Inflammatory macrophage treated with lipopolysaccharide for 1 hour (primary cell): Measurements from ENCODE around the gene XDH.

ENCODE experiments used
- DNase-seq, 2 donors: peaks; one replicate each; pipeline ENCODE4 v3.0.0-alpha.2; 2020 to 2022

Gene XDH

DNA sequence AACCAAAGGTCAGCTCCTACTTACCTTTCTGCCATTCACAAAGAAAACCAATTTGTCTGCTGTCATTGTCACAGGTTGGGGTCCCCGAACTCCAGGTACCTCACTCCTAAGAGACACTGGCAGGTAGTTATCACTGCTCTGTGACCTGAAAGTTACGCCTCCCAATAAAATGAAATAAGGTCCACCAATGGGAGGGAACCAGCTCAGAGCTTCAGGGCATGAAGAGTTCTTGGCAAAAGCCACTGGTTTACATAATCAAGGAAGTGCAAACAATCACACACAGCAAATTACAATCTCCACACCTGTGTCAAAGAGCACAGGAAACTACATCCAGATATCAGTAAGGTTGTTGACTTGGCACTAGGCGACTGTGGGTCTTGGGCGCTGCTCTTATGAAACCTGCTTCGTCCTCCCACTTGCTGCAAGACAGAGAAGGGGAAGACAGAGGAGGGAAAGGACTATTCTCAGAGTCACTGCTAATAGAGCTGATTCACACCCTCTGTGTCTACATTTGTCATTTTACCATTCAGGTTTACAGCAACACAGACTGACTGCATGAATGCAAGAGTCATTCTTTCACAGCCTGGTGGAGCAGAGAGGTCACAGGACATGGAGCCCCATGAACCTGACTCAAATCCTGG, at the start of gene XDH:
Gene XDH (minus strand): TSS at position 142 of the 641 bp plus-strand sequence. CDS start 76 bp downstream, at position 66.
- DNase-seq, result peak; percentile 3 to 24

DNA sequence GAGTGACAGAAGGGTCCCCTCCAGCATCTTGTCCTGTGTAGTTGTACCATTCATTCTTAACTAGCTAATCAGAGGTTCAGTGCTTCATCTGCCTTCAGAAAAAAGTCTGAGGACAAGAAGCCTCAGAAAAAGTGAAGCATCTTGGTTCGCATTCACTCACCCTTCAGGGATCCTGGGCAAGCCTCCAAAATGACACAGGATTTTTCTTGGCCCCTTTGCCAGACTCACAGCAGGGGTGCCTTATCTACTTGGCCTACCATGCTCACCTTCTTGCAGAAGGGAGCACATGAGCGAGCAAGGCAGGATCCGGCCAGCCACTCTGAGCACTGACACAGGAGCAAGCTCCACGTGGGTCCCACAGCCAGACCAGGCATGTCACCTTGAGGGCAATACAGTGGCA, 43.1 kb upstream of the XDH start:
- DNase-seq, result no peak

DNA sequence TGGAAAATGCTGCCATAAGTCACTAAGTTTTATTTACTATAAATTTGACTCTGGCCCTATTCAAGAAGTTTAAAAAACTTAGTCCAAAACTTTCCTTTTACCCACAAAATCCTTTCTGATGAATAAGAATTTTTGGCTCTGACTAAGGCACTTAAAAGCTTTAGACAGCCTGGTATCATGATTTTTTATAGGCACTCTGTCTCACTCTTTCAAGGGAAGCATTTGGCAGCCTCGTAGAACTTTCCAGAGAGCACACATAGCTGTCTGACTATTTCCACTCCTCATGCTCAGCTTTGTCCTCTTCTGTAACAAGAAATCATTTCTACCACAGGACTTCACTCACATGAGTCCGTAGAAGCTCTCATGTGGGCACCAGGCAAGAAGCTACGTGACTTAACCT, 32.3 kb upstream of the XDH start:
- DNase-seq, result no peak

DNA sequence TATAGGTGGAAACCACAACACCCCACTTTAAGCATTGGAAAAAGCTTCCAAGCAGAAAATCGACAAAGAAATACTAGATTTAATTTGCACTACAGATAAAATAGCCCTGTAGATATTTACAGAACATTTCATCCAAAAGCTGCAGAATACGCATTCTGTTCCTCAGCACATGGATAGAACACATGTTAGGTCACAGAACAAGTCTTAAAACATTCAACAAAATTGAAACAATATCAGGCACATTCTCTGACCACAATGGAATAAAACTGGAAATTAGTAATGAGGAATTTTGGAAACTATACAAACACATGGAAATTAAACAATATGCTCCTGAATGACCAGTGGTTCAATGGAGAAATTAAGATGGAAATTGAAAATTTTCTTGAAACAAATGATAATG, 27.8 kb upstream of the XDH start:
- DNase-seq, result no peak

DNA sequence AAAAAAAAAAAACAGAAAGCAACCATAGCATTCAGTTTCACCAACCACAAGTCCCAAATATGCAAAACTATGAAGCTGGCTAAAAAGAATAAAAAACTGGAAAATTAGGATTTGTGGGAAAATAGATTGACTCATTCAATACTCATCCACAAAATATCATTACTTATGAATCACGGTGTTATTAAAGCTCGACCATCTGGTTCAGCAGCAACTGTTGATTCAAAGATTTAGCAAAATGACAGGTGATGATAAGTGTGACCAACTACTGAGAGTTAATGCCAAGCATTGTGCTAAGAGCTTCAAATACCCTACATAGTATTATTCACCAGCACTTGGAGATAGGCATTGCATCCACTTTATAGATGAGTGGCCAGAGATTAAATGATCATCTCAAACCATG, 26.2 kb upstream of the XDH start:
- DNase-seq, result no peak

DNA sequence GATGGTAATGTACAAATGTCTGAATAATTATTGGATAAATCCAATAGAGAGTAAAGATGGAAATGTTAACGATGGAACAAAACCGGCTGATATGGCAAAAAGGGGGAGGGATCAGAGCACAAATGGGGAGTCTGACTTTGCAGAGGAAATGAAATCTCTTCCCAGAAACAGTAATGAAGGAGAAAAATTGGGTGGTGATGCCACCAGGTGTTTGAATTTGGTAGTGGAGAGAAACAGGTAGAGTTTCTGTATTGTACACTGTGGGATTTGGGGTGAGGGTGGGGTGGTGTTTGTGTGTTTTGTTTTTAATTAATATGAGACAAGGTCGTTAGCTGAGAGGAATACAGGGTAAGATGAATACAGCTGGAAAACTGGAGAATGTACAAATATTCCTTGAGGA, 20.4 kb upstream of the XDH start:
- no peak for DNase-seq

DNA sequence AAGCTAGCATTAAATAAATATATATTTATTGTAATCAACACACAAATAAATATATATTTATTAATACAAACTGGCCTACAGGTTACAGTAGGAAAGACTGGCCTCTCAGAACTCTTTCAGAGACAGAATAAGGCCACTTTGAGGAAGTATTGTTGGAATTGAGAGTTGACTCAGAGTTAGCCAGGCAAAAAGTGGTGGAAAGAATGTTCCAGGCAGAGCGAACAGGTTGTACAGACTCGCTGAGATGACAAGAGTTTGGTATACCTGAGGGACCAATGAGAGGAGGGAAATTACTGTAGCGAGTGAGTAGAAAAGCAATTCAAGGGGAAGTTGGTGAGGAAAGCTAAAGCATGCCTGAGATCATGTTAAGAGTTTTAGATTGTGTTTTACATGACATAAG, 19.0 kb upstream of the XDH start:
- DNase-seq, result no peak

DNA sequence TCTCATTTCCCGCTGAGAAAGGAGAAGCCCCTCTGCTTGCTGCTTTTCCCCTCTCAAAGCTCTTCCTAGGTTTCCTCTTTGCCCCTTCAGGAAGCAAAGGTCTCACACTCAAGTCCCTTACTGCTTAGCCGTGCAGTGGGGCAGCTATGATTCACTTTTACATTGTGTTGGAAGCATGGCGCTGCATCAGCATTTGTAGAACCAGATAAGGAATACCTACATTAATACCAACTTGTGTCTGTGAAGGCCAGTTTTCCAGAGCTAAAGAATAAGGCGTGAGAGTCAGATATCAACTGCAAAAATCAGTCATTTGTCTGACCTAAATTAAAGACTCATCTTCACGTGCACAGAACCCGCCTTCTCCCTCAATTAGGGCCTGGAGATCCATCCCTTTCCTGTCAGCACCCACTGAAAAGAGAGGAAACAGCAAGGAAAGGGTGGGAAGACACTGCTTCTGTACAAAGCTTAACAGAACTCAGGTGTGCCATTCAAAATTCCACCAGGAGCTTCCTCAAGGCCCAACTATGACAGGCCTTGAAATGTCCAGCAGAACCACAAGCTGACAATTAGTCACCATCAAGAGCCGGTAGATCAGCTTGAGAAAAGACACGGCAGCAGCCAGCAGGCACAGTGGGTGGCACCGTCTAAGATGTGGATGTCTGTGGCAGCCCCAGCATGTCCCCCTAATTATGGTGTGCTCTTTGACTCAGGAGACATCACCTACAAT, 16.1 kb upstream of the XDH start:
- no peak for DNase-seq

DNA sequence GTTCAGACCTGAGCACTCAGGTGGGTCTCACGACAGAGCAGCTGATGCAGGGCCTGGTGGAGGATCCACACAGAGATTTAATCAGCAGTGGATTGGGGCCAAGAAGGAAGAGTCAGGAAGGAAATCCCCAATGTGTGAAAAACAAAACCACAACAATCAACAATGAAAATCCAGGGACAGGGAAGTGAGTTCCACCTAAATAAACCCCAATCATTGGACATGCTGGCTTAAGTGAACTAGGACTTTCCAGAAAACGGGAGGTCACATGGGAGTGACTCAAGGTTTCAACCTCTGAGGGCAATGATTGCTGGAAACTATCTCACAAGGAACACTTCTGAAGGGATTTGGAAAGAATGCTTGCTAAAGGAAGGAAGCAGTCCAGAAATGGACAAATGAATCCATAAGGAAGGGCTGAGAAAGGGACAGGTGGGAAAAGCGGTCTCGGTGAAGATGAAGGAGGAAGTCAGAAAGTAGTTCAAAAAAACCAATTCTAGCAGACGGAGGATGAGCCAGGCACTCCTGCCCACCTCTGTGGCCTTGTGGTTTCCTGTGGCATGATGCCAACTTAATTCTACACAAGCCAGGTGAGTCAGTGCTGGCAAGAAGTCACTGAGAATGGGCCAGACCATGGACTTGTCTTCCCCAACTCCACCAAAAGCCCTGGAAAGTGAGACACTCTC, 15.4 kb upstream of the XDH start:
- peak; percentile 20 to 65 for DNase-seq

DNA sequence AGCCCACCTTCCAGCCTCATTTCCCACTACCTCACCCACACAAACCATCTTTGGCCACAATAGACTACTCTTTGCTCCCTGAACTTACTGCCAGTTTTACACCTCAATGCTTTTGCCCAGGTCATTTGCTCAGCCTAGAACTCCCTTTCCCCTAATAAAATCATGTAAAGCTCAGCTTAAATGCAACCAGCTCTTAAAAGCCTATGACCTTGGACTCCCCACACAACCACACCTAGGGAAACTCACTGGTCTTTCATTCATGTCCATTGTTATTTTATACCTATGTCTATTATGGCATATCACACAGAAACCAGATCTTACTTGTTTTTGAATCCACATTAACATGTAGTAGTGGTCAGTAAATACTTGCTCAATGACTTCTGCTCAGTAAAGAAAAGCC, 14.5 kb upstream of the XDH start:
- no peak for DNase-seq

DNA sequence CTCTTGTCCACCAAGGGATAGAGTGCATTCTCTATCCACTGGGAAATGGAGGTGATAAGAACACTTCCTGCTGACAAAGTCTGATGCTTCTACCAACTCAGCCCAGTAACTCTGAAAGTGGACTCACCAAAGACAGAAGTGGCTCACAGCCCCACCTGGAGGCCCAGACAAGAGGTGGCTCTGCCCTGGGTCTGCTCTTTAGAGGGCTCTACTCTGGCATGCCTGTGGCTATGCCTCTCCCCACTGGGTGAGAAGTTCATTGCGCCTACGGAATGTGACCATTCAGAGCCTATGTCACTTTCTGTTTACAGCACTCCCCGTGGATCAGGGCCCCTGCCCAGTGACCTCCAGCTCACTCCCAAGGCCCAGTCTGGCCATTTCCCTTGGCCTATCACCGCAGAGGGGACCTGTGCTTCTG, 13.5 kb upstream of the XDH start:
- DNase-seq, result no peak

DNA sequence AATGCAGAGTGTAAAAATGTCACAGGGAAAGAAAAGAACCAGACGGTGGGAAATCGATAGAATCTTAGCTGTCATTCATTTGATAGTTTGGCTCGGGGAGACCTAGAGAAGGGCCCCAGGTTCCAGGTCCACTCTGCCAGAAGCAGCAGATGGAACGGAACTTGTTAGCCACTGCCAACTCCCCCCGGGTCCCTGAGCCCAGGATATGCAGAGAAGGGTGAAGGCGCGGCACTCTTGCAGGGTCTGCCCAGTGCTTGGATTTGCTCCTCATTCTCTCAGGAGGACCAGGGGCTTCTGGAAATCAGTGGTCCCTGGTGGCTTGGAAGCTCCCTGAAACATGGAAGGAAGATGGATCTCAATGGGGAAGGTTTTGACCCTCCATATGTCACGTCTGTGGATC, 11.6 kb upstream of the XDH start:
- no peak for DNase-seq

DNA sequence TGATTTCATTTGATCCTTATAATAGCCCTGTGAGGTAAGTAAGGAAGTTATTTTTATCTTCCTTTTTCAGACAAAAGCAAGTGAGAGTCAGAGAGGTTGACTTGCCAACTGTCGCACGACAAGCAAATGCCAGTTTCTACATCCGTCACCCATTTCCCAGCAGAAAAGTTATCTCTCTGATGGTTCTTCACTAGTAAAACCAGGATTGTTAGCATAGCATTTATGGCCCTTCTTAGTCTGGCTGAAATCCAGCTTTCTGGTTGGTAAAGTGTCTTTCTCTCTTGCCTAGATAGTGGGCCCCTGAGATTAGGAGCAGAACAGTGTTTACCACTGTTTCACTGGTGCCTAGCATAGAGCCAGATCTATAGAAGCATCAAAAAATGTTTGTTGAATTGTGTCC, 7.1 kb upstream of the XDH start:
- DNase-seq, result no peak

DNA sequence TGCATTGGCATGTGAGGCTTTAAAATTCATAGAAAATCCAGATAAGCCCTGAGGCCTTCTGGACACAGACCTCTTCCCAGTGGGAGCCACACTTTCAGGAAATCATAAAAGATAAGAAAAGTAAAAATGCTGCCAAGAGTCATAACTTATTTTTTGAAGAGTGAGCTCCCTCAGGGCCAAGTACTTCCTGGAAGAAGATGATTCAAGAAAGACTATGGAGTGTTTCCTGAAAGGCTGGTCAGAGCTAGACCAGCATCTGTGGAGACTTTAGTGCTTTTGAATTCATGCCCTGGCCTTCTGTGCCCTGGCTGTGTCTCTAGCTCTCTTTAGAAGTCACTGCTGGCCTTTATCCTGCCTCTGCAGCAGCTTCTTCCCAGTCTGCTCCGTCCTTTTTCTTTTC, 6.4 kb upstream of the XDH start:
- no peak for DNase-seq

DNA sequence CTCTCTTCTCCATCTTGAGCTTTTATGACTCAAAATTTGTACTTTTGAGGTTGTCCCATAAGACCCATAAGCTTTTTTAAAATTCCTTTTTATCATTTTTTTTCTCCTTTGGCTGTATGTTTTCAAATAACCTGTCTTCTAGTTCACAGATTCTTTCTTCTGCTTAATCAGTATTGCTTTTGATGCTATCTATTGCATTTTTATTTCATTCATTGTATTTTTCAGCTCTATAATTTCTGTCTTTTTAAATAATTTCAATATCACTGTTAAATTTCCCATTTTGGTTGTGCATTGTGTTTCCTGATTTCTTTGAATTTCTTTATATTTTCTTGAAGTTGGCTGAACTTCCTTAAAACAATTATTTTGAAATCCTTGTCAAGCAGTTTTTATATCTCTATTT, 4.8 kb upstream of the XDH start:
- peak in 1 of 2 donors; percentile 1 for DNase-seq

DNA sequence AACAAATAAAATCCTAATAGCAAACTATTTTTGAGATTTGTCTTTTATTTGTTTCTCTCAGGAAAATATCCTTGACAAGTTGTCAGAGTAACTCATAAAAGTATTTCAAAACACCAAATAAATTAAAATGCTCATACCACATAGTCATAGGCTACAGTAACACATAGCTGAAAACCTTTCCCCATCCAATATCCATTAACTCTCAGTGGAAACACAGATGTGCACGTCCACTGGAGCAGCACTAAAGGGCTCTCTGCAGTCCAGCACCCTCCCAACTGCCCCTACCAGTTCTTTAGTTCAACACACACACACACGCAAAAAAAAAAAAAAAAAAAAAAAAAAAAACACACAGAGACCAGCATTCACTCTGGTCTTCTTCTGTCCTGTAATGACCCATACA, 879 bp upstream of the XDH start:
- DNase-seq, result no peak

DNA sequence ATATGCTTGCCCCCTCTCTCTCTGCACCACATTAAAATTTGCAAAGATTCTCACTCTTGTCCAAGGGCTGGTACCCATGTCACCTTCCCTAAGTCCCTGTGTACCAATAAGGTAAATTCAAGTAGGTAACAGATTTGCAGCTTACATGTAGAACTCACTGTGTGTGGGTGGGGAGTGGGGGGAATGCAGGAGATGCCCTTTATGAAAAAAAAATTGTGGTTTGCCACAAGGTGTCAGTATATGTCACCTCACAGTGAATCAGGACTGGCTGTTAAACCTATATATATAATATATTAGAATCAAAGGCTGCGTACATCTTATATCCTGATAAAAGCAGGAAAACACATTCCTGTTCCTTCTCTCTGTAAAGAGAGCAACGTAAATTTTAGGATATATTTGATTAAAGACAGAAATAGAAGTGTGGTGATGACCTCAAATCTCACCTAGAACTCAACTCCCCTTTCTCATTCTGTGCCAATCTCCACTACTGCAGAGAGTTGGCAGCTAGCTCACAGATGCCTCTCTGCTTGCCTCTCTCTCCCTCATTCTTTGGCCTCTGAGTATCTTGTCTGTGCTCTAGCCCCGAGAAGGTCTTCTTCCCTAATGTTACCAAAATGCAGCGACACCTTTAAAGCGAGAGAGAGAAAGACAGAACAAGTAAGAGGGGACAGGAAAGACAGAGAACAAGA, 536 bp downstream of the XDH start:
- DNase-seq, result no peak

DNA sequence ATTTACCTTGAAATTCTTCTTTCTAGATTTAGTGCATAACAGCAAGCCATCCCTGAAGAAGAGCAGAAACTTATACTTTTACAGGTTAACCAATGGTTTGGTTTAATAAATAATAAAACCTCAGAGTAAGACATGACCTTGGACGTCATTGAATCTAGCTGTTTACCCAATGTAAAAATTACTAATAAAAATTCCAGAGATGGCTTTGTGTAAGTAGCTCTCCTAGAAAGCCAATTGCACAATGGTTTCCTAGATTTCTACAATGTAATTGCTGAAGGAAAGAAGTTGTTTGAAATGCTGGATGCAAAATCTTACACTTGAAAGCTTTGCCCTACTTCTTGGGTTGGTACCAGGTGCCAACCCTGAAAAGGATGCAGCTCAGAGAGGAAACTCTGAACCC, 1.5 kb downstream of the XDH start:
- DNase-seq, result no peak

DNA sequence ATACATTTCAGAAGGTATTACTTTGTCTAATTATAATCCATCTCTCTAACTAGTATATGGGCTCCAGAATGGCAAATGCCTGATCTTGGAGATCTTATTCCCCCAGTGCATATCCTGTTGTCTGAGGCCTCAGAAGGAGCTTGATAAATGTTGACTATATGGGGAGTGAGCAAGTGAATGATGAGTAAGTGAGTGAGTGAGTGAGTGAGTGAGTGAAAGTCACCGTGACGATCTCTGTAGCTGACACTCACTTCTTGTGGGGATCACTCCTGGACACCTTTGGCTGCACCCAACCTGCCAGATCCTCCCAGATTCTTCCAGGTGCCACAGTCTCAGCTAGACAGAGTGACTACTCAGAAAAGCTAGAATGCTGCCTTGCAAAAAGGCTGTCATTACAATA, 2.8 kb downstream of the XDH start:
- no peak for DNase-seq

DNA sequence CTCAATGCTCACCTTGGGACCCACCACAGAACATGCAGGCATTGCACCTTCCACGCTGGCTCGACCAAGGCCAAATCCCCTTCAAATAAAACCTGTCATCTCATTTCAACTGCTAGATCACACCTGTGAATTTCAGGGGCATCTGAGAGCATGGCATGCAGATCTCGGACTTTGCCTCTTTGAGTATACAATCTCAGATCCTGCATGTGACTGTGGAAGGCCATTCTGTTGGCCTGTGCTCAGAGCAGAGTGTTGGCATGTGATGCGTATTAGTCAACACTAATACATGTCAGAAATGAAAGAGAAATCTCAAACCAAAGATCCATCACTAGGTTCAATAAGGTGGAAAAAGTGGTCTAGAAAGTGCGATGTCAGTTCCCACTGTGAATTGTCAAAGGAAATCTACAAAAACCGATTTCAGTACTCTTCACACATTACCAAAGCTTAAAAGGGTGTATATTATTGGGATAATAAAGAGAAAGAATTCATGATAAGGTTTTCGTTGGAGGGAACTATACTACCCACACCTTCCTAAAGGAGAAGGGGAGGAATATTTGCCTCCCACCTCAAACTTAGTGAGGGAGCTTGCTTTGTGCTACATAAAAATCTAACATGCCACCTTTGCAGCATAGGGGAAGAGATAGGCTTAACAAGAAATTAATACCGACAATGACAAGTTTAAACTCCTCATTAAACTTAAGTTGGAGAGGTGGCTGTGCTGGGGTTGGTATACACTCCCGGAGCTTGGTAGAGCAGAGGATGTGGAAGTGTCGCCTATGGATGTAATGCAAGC, 7.8 kb downstream of the XDH start:
- DNase-seq, result no peak

DNA sequence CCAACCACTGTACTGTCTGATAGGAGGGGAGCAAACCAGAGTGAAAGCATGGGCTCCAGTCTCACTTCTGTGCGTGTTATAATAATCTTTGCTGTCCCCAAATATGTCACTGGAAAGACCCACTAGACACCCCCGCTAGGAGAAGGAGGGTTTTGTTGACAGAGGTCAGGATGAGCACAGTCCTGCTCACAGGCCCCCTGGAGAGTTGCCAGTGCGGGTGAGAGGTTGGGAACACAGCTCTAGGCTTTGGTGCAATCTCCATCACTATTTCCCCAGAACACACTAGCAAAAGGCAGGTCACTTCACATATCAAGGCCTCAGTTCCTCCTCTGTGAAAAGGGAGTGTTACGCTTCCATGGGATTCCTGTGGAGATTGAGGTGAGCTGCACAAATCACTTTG, 9.7 kb downstream of the XDH start:
- DNase-seq, result no peak

DNA sequence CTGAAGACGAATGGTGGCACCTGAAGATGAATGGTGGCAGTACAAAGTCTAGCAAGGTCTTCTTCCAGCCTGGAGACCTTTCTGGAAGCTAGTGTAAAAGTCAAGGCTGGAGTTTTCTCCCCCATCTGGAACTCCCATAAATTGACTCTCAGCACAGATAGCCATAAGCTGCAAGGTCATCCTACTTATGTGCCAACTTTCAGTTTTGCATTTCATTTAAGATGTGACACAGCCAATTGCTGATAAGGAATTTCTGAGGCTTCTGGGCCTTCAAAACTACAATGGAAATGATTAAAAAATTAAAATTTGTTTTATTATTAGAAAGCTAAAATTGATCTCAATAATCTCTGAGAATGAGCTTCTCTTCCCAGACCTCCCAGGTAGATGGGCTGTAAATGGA, 10.2 kb downstream of the XDH start:
- DNase-seq, result no peak

DNA sequence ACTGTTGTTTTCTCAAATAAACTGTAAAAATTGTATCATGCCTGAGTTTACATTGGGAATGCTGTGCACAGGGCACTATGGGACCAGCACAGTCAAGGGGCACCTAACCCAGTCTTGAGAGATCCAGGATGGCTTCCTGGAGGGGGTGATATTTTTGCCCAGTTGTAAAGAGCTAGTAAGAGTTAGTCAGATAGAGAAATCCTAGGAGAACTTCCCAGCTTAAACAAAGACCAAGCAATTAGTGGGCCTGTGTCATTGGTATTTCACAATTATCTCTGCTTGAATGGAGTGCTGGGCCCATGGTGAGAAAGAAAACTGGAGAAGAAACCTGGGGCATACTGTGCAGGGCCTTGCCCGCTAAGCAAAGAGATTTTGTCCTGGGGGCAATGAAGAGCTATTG, 12.2 kb downstream of the XDH start:
- DNase-seq, result no peak
